PC-3 (cell line): ENCODE measurements around the gene COL9A2.

Experiments
- EZH2phosphoT487 ChIP-seq: fragments of 300-600 bp; sonication (generic); IDR thresholded peaks from 2 replicates; pipeline ENCODE4 v1.6.1; 2018; ENCODE audit warnings: mild to moderate bottlenecking, antibody characterized with exemption, low read length, borderline replicate concordance
- TF ChIP-seq, protein P1 (sequence below): fragments of 300-600 bp; sonication (generic); conservative IDR thresholded peaks from 2 replicates; pipeline ENCODE4 v1.5.1; 2017; ENCODE audit warnings: antibody characterized with exemption, low read depth, mild to moderate bottlenecking, low read length

DNA sequence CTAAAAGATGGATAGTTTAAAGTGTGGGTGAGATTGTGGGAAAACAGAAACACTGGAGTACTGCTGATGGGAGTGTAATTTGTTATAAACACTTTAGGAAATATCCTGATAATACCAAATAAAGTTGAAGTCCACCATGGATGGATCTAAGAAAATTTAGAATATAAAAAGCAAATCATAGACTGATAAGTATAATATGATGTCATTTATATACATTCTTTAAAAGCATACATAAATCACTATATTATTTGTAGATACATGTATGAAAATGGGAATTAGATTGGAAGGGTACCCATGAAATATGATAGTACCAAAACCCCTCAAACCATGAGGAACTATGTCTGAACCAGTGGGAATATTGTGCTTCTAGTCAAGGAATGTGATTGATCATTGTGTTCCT, 51.2 kb downstream of the COL9A2 start:
- TF ChIP-seq, protein P1, sequence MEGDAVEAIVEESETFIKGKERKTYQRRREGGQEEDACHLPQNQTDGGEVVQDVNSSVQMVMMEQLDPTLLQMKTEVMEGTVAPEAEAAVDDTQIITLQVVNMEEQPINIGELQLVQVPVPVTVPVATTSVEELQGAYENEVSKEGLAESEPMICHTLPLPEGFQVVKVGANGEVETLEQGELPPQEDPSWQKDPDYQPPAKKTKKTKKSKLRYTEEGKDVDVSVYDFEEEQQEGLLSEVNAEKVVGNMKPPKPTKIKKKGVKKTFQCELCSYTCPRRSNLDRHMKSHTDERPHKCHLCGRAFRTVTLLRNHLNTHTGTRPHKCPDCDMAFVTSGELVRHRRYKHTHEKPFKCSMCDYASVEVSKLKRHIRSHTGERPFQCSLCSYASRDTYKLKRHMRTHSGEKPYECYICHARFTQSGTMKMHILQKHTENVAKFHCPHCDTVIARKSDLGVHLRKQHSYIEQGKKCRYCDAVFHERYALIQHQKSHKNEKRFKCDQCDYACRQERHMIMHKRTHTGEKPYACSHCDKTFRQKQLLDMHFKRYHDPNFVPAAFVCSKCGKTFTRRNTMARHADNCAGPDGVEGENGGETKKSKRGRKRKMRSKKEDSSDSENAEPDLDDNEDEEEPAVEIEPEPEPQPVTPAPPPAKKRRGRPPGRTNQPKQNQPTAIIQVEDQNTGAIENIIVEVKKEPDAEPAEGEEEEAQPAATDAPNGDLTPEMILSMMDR = no peak
- no peak for TF ChIP-seq EZH2phosphoT487
